GM13977 (cell line): ENCODE results near the gene CDC42SE2.
"Not testable (repeated sequence)": the region's sequence is repeated elsewhere in the genome, so short reads cannot be mapped to it uniquely, and the experiment has no call there.

Experiments used
- DNase-seq: peaks from one replicate; pipeline ENCODE4 v3.0.0; 2012; ENCODE audit warnings: low spot score
- in situ Hi-C: fragments of 300-500 bp; cut with MboI; formaldehyde crosslinking; loops from one replicate; pipeline ENCODE4 v1.12.0; 2022; ENCODE audit warnings: low sequenced_read_pairs, low pct_unique_long_range_greater_than_20kb, mixed read lengths, inconsistent platforms; ENCODE audit not compliant: unreplicated experiment
- TF ChIP-seq, protein P1 (sequence below): IDR thresholded peaks from 2 replicates; pipeline ENCODE4 v1.5.1; 2012; ENCODE audit warnings: mild to moderate bottlenecking, control low read depth; ENCODE audit not compliant: insufficient read depth; ENCODE audit errors: extremely low read depth, missing control alignments

Gene CDC42SE2

GRCh38 chr5:131338051-131338453 lies 74.2 kb downstream of the CDC42SE2 start:
- DNase-seq, result no peak
- in situ Hi-C loops, result no loop called here
- TF ChIP-seq, protein P1, sequence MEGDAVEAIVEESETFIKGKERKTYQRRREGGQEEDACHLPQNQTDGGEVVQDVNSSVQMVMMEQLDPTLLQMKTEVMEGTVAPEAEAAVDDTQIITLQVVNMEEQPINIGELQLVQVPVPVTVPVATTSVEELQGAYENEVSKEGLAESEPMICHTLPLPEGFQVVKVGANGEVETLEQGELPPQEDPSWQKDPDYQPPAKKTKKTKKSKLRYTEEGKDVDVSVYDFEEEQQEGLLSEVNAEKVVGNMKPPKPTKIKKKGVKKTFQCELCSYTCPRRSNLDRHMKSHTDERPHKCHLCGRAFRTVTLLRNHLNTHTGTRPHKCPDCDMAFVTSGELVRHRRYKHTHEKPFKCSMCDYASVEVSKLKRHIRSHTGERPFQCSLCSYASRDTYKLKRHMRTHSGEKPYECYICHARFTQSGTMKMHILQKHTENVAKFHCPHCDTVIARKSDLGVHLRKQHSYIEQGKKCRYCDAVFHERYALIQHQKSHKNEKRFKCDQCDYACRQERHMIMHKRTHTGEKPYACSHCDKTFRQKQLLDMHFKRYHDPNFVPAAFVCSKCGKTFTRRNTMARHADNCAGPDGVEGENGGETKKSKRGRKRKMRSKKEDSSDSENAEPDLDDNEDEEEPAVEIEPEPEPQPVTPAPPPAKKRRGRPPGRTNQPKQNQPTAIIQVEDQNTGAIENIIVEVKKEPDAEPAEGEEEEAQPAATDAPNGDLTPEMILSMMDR, result no peak

DNA sequence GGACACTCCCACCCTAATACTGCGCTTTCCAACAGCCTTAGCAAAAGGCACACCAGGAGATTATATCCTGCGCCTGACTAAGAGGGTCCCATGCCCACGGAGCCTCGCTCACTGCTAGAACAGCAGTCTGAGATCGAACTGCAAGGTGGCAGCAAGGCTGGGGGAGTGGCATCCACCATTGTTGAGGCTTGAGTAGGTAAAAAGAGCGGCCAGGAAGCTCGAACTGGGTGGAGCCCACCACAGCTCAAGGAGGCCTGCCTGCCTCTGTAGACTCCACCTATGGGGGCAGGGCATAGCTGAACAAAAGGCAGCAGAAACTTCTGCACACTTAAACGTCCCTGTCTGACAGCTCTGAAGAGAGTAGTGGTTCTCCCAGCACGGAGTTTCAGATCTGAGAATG lies 80.4 kb downstream of the CDC42SE2 start:
- DNase-seq, in situ Hi-C loops: not testable (repeated sequence)

- DNase-seq, in situ Hi-C loops: not testable (repeated sequence)
Observed at GRCh38 chr5:131346204-131346603, 82.4 kb downstream of the CDC42SE2 start.

- in situ Hi-C loops, result no loop called here
- DNase-seq, result no peak
- TF ChIP-seq, protein P1, result no peak
Observed at GRCh38 chr5:131353991-131354390, 90.1 kb downstream of the CDC42SE2 start.

DNA sequence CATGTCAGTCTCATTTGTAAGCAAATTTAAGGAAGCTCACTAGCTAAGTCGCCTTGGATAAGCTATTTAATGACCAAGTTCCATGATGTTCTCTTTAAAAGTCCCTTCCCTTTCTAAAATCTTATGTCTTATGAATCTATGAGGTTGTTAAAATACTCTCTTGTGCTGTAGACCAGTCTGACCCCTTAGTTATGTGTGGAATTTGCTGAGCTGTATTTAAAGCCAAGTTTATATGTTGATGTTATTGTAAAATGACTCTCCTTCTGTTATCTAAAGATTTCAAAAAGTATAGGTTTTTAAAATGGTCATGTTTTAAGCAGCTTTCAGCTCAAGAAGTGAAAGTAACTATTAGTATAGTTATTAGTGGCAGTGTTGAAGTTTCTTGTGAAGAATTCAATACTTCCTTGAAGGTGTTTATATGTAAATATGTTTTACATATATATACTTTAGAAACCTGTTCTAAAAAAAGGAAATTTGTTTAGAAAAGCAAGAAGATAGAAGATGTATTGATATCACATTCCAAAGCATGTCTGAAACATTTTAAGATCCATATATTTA lies 92.2 kb downstream of the CDC42SE2 start:
- in situ Hi-C loops, result no loop called here
- no peak for DNase-seq
- TF ChIP-seq, protein P1, result no peak

DNA sequence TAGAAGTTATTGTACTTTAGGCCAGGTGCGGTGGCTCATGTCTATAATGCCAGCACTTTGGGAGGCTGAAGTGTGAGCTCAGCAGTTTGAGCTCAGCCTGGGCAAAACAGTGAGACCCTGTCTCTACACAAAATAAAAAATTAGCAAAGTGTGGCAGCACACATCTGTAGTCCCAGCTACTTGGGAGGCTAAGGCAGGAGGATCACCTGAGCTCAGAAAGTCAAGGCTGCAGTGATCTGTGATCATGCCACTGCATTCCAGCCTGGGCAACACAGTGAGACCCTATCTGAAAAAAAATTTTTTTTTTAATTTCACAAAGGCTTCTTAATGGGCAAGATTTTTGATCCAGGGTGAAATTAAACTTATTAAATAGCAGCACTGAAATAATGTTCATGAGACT lies 92.8 kb downstream of the CDC42SE2 start:
- DNase-seq, result no peak
- in situ Hi-C loops, result no loop called here
- TF ChIP-seq, protein P1, result no peak

DNA sequence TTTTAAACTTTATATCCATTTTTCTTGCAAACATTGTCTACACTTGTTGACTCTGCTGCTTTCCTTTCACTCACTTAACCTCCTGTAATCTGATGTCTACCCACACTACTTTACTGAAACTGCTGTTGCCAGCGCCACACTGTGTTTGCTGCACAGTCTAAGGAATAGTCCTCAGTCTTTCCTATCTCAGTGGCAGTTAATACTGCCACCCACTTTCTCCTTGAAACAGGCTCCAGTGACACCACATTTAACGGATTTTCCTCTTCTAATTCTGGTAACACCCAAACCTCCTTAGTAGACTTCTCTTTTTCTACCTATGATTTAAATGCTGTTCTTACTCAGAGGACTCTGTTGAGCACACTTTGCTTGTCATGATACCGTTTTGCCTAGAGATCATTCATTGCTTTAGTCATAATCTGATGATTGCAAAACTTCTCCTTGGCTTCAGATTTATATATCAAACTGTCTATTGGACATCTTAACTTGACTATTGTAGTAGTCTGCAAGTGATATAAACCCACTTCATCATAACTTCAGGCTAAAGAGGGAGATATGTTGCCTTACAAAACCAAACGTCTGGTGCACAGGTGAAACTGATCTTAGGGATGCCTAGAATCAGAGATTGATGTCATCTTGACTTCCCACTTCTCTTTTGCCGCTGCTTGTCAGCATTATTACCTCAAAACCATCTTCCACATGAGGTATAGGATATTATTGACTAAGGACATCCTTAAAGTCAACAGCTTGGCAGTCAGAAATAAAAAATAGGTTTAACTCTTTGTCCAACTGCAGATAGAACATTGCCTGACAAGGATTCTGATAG lies 94.1 kb downstream of the CDC42SE2 start:
- in situ Hi-C loops, result no loop called here

More for the DNA sequence above, 94.1 kb downstream of the CDC42SE2 start:
- no peak for DNase-seq
- TF ChIP-seq, protein P1, result peak; percentile 30
